Right ventricle myocardium superior (tissue), 1 donor: ENCODE data around the gene ANKRD63. TPM values are rescaled to one million over a fixed set of nuclear protein-coding genes. Genes with fewer than 3 reads are reported as not detected.
A peak's percentile ranks its signal among the peaks of the same experiment; 100 is the strongest.

Source experiments
- ATAC-seq: fragments of 200-7000 bp; cut with Tn5 transposase; one replicate; pipeline ENCODE4 v1.9.1; 2020; ENCODE audit warnings: mild to moderate bottlenecking; ENCODE audit not compliant: poor library complexity
- DNase-seq: peaks from one replicate; pipeline ENCODE4 v3.0.0-alpha.2; 2020
- intact Hi-C: fragments of 100-400 bp; cut with DNase I; formaldehyde crosslinking; loops from one replicate; pipeline ENCODE4 v1.11.2; 2022
- total RNA-seq: library from RNA; stranded (reverse); fragmentation: NEBNext Ultra II Directional; extraction: Animal tissue kit (Norgen Biotek cat#: 25700); gene quantifications from one replicate; pipeline ENCODE4 v1.2.1, GENCODE V29; 2021
- donor health status: DM: no; HTN: yes; CAD: no; lungs with severe emphysema.

ANKRD63 gene
- total RNA-seq, 1 donor from 2014 or later = 0.65 TPM

GRCh38 chr15:40251486-40252140, 31.3 kb downstream of the ANKRD63 start:
- peak; percentile 62 for ATAC-seq
- intact Hi-C loops = no loop called here

GRCh38 chr15:40250771-40251483, 31.9 kb downstream of the ANKRD63 start:
- peak; percentile 16 for DNase-seq
- ATAC-seq = no peak
- intact Hi-C loops = no loop called here

More at GRCh38 chr15:40251486-40252140, 31.3 kb downstream of the ANKRD63 start:
- peak; percentile 64 for DNase-seq

- ATAC-seq (no peak), DNase-seq (no peak)
- intact Hi-C loops = no loop called here
Observed at GRCh38 chr15:40250304-40250656, 32.6 kb downstream of the ANKRD63 start.

DNA sequence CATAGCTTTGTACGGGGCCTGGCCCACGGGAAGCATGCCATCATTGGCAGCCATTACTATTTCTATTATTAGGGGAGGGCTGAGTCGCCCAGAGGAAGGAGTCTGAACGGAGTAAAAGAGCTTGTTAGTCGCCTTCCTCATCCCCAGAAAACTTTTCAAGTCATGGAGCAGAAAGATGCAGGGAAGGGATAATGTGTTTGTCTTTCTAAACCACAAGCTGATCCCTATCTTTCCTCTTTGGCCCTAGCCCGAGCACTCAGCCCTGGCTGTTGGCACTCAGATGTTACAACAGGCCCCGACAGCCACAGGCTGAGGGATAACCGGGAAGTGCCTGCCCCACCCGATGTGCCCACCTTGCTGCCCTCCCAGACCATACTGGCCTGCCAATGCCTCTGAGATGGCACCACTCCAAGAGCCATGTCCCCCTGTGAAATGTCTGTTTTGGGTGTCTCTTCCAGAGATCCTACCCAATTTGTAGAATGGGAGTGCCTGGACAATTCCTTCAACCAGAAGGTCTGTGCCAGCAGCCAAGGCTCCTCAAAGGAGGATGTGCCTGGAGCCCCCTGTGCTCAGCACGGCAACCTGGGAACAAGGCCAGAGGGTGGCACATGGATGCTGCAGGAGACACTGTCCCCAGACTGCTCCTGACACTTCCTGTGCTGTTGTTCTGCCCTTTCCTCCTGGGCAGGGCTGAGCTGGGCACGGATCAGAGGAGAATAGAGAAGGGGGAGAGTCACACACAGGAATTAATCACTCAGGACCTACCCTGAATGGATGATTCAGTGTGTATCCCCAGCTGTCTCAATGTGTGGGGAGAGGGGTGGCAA, 33.2 kb downstream of the ANKRD63 start:
- intact Hi-C loops = no loop called here
- peak; percentile 36 for ATAC-seq
- peak; percentile 28 for DNase-seq

- intact Hi-C loops = no loop called here
- no peak for ATAC-seq
- no peak for DNase-seq
Observed at GRCh38 chr15:40248006-40248783, 34.7 kb downstream of the ANKRD63 start.

DNA sequence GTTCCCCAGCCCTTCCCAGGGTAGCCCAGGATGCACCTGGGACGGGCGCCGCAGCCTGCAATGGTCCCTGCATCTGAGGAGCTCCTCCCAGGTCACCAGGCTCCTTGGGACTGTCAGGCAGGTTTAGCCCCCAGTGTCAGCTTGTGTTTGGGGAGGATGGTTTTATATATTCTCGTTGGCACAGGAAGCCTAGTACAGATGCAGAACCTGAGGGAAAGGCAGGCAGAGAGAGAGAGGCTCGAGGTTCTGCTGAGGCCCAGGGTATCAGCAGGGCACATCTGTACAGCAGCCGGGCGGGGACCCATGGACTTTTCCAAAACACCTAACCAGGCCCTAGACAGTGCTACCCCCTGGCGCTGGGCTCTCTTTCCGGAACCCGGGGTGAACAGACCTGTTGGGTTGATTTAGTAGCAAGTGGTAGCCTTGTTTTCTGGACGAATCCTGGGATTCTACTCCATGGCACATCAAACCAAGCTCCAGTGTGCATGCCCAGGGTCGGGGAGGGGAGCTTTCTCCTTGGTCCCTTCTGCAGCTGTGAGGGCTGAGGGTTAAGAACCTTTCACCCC, 35.4 kb downstream of the ANKRD63 start:
- DNase-seq = no peak

GRCh38 chr15:40246496-40247280, 36.2 kb downstream of the ANKRD63 start:
- DNase-seq (no peak), ATAC-seq (no peak)
- intact Hi-C loops = no loop called here

More for the DNA sequence above, 35.4 kb downstream of the ANKRD63 start:
- intact Hi-C loops = no loop called here
- ATAC-seq = no peak

GRCh38 chr15:40245666-40246450, 37.0 kb downstream of the ANKRD63 start:
- intact Hi-C loops = no loop called here
- ATAC-seq (no peak), DNase-seq (no peak)

GRCh38 chr15:40244961-40245523, 37.8 kb downstream of the ANKRD63 start:
- intact Hi-C loops = no loop called here
- DNase-seq = no peak
- ATAC-seq = no peak

DNA sequence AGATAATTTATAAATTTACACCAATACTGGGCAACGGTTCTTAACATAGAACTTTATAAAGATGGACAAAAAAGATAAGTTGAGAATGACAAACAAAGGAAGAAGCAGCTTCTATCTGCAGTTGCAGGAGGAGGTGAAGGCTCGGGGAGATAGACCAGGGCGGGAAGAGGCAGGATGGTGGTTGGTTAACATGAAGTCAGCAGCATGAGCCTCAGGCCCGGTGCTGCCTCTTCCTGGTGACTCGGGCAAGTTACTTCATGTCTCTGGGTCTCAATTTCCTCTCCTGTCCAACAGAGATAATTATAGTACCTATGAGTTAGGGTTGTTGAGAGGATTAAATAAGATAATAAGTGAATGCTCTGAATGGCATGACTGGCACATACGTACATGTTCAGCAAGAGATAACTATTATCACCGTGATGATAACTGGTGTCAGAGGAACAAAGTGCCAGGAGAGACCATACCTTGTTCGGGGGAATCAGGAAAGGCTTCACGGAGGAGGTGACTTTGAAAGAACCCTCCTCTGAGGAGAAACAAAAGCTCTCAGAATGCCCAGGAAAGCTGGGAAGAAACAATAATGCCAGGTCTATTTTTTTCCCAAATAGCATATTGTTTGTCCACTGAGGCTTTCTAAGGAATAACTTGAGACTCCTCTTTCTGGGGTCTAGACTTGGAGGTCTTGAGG, 39.6 kb downstream of the ANKRD63 start:
- ATAC-seq (no peak), DNase-seq (no peak)
- intact Hi-C loops = no loop called here

- ATAC-seq = no peak
- no peak for DNase-seq
Observed at GRCh38 chr15:40242601-40243000, 40.3 kb downstream of the ANKRD63 start.

GRCh38 chr15:40242213-40242599, 40.7 kb downstream of the ANKRD63 start:
- intact Hi-C loops = no loop called here
- DNase-seq (no peak), ATAC-seq (no peak)

More at GRCh38 chr15:40242601-40243000, 40.3 kb downstream of the ANKRD63 start:
- intact Hi-C loops = no loop called here

DNA sequence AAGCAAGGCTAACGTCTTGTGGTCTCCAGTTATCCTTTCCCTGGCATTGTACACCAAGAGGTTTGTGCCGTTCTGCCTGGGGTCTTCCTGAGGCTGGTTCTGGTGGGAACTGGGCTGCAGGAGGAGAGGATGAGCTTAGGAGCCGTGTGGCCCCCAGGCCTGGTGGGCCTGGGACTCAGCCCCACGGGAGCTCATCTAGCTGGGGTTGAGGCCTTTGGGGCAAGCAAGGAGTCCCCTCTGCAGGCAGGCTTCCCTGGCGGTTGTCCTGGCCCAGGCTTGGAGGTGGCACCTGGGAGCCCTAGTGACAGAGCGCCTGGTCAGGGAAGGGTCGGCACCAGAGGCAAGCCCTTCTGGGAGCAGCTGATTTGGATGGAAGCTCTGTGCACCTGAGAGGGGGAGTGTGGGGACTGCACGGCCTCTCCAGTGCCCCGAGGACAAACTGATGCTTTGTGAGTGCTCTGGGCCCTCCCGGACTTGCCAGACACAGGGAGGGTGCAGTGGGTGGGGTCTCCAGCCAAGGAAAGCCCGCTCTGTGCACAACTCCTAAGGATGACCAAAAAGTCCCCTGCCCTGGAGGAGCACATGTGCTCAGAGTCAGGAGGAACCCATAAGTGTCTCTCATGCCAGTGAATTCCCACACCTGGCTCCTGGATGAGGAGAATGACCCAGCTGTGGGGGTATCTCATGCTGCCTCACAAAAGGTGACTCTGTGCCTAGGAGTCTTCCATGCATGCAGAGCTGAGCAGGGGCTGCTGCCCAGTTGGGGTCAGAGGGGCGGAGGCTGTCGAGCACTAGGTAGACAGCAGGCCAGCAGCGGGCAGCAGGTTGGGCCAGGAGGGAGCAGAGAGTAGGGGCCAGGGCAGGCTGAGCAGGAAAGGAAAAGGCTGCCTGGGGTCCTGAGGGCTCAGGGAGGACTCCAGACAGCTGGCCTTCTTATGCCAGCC, 41.3 kb downstream of the ANKRD63 start:
- ATAC-seq (no peak), DNase-seq (no peak)
- intact Hi-C loops = no loop called here

GRCh38 chr15:40240619-40241221, 42.1 kb downstream of the ANKRD63 start:
- no peak for DNase-seq
- intact Hi-C loops = no loop called here

More at GRCh38 chr15:40240619-40241221, 42.1 kb downstream of the ANKRD63 start:
- no peak for ATAC-seq
